Measurements from ENCODE around the gene ACOXL.

The ACOXL gene

DNA sequence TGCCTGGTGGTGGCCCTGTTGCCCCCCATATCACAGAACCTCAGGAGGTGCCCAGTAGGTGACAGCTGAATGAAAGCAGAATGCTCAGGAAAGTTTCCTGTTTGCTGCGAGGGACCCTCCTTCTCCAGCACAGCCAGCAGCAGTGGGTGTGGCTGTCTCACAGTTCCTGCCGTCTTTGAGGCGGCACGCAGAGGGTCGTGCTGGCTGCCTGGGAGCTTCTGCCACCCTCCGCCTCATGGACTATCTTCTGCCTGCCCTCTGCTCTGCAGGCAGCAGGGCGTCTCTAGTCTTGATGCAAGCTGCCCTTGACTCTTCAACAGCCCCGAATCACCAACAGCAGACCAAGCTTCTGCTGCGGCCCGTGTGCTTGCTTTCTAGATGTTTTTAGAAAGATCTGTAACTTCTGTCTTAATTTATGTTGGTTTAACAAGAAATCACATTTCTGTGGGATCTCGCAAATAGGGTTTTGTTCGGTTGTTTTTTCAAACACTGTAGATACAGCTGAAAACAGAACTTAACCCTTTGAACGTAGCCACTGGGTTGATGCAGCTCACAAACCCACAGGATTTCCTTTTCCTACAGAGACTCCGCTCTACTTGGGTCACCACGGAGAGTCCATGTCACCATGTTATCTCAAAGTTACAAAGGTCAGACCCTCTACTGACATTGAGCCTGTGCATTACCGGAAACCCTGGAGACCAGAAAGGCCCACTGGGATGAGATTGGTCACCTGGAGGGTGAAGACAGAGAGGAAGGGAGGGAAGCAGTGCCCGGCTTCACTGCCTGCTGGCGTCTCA lies 144.9 kb downstream of the ACOXL start:
- no peak for DNase-seq

DNA sequence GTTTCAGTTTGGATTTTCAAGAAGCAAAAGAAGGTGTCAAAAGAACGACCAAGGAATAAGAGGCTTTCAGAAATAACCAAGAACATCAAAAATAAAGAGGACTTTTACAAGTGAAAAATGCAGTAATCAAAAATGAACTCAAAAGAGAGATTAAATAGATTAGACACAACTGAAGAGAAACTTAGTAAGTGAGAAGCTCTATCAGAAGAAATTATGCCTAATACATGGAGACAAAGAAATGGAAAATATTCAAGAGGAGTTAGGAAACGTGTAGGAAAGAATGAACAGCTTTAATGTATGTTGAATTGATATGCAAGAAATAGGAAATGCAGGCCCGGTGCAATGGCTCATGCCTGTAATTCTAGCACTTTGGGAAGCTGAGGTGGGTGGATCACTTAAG lies 145.8 kb downstream of the ACOXL start:
- DNase-seq = no peak

- no peak for DNase-seq
Measured at GRCh38 chr2:110881908-110882307, 149.5 kb downstream of the ACOXL start.

- DNase-seq = no peak
Measured at GRCh38 chr2:110883406-110883805, 151.0 kb downstream of the ACOXL start.

DNA sequence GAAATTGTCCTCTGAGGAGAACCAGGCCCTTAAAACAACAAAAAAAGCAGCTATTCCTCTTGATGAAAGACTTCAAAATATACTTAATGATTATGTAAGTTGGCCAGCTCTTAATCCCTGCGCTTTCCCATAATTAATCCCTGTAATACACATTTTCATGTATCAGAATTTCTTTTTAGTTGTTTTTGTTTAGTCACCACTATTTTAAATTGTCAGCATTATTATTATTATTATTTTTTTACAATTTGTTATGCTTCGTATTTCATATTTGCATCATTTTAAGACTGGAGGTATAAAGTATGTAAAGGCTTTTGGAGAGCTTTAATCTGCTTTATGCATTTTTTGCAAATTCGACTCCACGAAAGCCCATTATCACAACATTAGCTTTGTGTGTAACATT lies 152.9 kb downstream of the ACOXL start:
- no peak for DNase-seq

DNA sequence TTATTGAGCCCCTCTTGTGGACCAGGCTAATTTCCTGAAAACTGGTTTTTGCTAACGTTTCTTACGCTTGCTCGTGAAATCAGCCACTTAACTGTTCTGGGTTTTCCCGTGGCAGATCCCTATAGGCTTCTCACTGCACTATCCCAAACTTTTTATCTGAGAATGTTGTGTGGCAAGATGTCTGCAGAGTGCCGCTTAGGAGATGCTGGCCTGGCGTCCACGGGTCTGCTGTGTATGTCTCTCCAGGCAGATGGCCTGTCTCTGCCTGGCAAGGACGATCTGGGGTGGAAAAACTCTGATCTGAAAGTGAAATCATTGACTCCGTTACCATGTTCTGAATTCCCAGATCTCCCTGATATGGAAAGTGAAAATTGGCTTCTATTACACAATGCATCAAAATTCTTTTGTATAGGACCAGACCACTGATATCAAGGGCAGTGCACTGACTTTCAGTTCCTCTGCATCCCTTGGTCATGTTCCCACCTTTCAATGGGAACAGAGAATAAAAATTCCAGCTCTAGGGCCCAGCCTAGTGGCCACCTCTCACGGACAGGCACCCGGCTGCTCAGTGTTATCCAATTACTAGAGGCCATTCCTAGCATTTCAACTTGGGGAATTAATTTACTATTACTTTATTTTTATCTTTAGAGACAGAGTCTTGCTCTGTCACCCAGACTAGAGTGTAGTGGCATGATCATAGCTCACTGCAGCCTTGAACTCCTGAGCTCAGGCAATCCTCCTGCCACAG lies 154.6 kb downstream of the ACOXL start:
- no peak for DNase-seq

GRCh38 chr2:110888411-110888810 lies 156.0 kb downstream of the ACOXL start:
- DNase-seq = no peak

DNA sequence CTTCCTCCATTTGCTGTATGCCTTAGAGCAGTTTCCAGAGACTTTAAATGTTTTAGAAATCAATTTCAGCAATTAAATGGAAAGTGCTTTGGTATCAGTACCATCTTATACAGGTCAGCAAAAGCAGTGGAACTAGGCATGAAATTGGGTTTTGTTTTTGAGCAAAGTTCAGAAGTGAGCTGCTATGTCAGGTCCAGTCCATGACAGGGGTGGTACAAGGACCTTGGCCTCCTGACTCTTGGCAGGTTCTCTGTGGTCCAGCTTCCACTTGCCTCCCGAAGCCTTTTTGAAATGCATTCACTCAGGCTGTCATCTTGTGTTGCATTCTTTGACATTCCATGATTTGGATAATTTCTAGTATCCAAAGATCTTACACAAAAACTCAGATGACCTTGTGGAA lies 159.3 kb downstream of the ACOXL start:
- DNase-seq = no peak

DNA sequence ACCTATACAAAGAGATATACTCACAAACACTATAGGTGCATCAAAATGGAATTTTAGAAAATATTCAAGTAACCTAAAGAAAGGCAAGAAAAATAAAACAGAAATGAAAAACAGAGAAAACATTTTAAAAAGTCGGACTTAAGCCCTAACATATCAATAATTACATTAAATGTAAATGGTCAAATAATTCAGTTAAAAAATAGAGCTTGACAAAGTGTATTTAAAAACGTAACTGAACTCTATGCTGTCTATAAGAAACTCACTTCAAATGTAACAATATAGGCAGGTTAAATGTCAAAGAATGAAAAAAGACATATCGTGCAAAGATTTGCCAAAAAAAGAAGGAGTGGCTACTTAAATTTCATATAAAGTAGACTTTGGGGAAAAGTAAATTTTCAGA lies 163.9 kb downstream of the ACOXL start:
- no peak for DNase-seq

DNA sequence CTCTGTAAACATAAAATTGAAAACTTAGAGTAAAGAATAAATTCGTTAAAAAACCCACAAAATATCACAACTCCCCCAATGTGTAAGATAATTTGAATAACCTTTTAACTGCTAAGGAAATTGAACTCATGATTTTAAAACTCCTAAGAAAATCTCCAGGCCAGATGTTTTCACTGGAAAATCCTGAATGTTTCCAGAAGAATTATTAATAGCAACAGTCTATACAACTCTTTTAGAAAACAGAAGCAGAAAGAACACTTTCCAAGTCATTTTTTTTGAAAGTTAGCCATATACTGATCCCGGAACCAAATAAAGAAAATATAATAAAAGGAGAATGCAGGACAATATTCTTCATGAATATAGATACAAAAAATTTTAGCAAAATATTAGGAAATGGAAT lies 165.6 kb downstream of the ACOXL start:
- DNase-seq = no peak

DNA sequence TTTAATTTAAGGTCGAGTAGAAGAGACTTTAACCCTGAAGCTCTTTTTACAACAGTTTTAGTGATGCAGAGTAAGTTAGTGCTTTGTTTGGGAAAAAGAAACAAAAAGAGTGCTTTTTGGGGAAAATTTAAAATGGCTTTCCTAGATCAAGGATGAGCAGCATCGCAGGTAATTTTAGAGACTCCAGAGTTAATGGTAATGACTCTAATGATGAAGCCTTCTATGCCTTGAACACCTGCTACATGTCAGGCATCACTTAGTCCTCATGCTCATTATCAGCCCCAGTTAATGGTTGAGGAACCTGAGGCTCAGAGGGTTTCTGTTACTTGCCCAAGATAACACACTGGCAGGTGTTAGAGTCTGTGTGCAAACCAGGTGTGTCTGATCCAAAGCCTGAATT lies 167.8 kb downstream of the ACOXL start:
- no peak for DNase-seq

DNA sequence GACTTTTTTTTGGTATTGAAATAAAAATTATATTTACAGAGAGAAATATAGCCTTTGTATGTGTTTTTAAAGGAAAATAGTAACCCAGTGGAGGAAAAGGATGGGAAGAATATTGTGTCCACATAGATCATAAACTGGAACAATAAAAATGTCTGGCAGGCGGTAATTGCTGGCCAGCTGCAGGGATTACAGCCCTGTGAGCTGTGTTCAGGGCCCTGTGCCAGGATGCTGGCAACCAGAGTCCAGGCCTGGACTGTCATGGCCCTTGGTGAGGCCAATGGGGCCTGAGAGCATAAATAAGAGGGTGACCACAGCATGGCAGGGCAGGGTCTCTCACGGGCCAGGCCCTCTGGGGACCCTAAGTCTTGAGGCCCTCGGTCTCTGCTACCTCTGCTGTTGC lies 171.2 kb downstream of the ACOXL start:
- DNase-seq = no peak

GRCh38 chr2:110904116-110904778 lies 171.9 kb downstream of the ACOXL start:
- DNase-seq = no peak

DNA sequence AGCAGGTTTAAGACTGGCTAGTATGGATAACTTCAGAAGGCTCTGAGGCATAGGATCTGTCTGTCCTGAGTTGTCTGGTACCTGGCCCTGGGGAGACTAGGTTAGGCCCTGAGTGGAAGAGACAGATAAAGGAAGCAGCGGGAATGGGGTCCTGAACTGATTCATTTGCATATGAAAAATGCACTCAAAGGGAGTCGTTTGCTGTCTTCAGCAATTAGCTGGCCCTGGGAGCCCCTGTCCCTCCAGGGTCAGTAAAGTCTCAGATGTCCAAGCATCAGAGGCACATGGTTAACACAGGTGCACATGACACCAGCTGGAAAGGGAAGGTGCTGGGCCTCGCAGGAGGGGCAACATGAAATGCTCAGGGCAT lies 172.4 kb downstream of the ACOXL start:
- DNase-seq = no peak

GRCh38 chr2:110905217-110905616 lies 172.8 kb downstream of the ACOXL start:
- DNase-seq = no peak

- DNase-seq = no peak
Measured at GRCh38 chr2:110906613-110907298, 174.4 kb downstream of the ACOXL start.

GRCh38 chr2:110909501-110909900 lies 177.1 kb downstream of the ACOXL start:
- no peak for DNase-seq

- DNase-seq = no peak
Measured at GRCh38 chr2:110910423-110910822, 178.1 kb downstream of the ACOXL start.

- no peak for DNase-seq
Measured at GRCh38 chr2:110919738-110920137, 187.4 kb downstream of the ACOXL start.

DNA sequence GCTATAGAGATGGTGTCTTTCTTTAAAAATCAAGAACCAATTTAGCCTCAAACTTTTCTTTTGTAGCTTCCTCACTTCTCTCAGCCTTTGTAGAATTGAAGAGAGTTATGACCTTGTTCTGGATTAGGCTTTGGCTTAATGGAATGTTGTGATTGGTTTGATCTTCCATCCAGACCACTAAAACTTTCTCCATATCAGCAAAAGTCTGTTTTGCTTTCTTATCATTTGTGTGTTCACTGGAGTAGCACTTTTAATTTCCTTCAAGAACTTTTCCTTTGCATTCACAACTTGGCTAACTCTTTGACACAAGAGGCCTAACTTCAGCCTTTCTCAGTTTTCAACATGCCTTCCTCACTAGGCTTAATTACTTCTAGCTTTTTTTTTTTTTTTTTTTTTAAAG lies 193.1 kb downstream of the ACOXL start:
- no peak for DNase-seq

- no peak for DNase-seq
Measured at GRCh38 chr2:110927526-110927925, 195.2 kb downstream of the ACOXL start.

GRCh38 chr2:110929528-110929927 lies 197.2 kb downstream of the ACOXL start:
- DNase-seq = no peak

- no peak for DNase-seq
Measured at GRCh38 chr2:110931648-110932047, 199.3 kb downstream of the ACOXL start.

Data from activated gamma-delta T cell (primary cell).